Breast epithelium (tissue), 3 donors: ENCODE results near the gene LPP.

ENCODE experiments used
- CTCF ChIP-seq, 3 donors: fragments of 450-650 bp; IDR thresholded peaks; one replicate each; pipeline ENCODE4 v1.5.1; 2016 to 2017; ENCODE audit warnings: antibody characterized with exemption in 3 of 3, mild to moderate bottlenecking in 3 of 3, moderate library complexity in 3 of 3
- POLR2A ChIP-seq: fragments of 450-650 bp; IDR thresholded peaks from one replicate; pipeline ENCODE4 v1.6.1; 2016; ENCODE audit warnings: antibody characterized with exemption, mild to moderate bottlenecking, moderate library complexity

- TF ChIP-seq CTCF (IDR thresholded peaks at IDR 0.05) (no peak), POLR2A (no peak)
Measured at GRCh38 chr3:188133219-188133618, 20.7 kb upstream of the LPP start.
